RPMI8226 (cell line): ENCODE results near the gene CLSTN2.

Experiments
- DNase-seq: peaks from one replicate; pipeline ENCODE4 v3.0.0-alpha.2; 2015

CLSTN2 gene

GRCh38 chr3:140529096-140529495 is 594.1 kb downstream of the CLSTN2 start:
- DNase-seq: no peak

- no peak for DNase-seq
Measured at GRCh38 chr3:140529558-140529957, 594.6 kb downstream of the CLSTN2 start.

GRCh38 chr3:140530131-140530530 is 595.1 kb downstream of the CLSTN2 start:
- DNase-seq: no peak

GRCh38 chr3:140530603-140531002 is 595.6 kb downstream of the CLSTN2 start:
- DNase-seq: no peak

- DNase-seq: no peak
Measured at GRCh38 chr3:140532793-140533330, 597.9 kb downstream of the CLSTN2 start.

- no peak for DNase-seq
Measured at GRCh38 chr3:140536926-140537726, 602.1 kb downstream of the CLSTN2 start.

GRCh38 chr3:140537727-140538082 is 602.7 kb downstream of the CLSTN2 start:
- no peak for DNase-seq

- no peak for DNase-seq
Measured at GRCh38 chr3:140540262-140540661, 605.3 kb downstream of the CLSTN2 start.

GRCh38 chr3:140541975-140542653 is 607.1 kb downstream of the CLSTN2 start:
- no peak for DNase-seq

GRCh38 chr3:140545197-140545596 is 610.2 kb downstream of the CLSTN2 start:
- no peak for DNase-seq

- DNase-seq: no peak
Measured at GRCh38 chr3:140545756-140546155, 610.8 kb downstream of the CLSTN2 start.

- no peak for DNase-seq
Measured at GRCh38 chr3:140546649-140547048, 611.7 kb downstream of the CLSTN2 start.

GRCh38 chr3:140552403-140552802 is 617.4 kb downstream of the CLSTN2 start:
- DNase-seq: no peak

- no peak for DNase-seq
Measured at GRCh38 chr3:140552898-140553297, 617.9 kb downstream of the CLSTN2 start.

GRCh38 chr3:140553591-140553990 is 618.6 kb downstream of the CLSTN2 start:
- DNase-seq: no peak

- DNase-seq: no peak
Measured at GRCh38 chr3:140555666-140556065, 620.7 kb downstream of the CLSTN2 start.

- no peak for DNase-seq
Measured at GRCh38 chr3:140557476-140557875, 622.5 kb downstream of the CLSTN2 start.

GRCh38 chr3:140559546-140559945 is 624.6 kb downstream of the CLSTN2 start:
- no peak for DNase-seq

- no peak for DNase-seq
Measured at GRCh38 chr3:140563206-140563760, 628.3 kb downstream of the CLSTN2 start.

GRCh38 chr3:140568131-140568530 is 633.1 kb downstream of the CLSTN2 start:
- DNase-seq: no peak

- DNase-seq: no peak
Measured at GRCh38 chr3:140568842-140569520, 634.0 kb downstream of the CLSTN2 start.

- no peak for DNase-seq
Measured at GRCh38 chr3:140570602-140571001, 635.6 kb downstream of the CLSTN2 start.

- no peak for DNase-seq
Measured at GRCh38 chr3:140571836-140572235, 636.9 kb downstream of the CLSTN2 start.
